ENCODE measurements around the gene YPEL4.

The YPEL4 gene

DNA sequence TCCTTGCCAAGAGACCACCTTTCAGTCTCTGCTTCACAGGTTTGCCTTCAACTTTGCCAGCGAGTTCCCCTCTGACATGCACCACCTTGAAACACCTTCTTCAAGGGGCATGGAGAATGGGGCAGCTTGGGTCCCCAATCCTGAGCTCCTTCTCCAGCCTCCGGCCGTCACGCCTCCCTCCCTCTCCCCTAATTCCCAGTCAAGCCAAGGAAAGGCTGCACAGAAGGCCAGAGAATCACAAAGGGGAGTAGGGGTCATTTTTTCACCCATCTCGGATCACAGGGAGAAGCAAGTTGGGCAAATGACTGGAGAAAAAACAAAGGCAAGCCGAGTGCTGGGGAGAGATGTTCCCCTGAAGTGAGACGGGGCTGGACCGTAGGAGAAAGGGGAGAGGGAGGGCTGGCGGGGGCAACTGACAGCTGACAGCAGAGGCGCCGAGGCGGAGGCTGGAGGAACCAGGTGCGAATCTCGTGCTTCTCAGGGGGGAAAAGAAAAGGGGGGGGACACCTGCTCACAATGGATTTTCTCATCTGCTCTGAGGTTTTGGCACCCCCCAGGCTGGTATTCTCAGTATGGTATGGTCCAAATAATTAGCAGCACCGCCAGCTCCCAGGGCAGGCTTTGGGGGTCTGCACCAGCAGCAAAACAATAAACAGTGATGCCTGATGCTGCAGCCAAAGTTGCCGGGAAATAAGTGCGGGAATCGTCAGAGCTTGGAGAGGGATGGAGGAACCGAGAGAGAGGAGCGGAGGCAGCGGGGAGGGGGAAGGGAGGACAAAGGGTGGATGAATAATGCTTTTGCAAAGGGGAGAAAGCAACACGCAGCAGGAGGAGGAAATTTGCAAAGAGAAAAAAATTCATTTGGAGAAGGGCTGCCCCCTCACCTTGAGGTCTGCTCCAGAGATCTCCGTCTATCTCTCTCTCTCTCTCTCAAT is 644 bp downstream of the YPEL4 start:
- peak; percentile 18 for DNase-seq

GRCh38 chr11:57647960-57648800 is 1.5 kb downstream of the YPEL4 start:
- no peak for DNase-seq

- no peak for DNase-seq
Measured at GRCh38 chr11:57647372-57647771, 2.3 kb downstream of the YPEL4 start.

DNA sequence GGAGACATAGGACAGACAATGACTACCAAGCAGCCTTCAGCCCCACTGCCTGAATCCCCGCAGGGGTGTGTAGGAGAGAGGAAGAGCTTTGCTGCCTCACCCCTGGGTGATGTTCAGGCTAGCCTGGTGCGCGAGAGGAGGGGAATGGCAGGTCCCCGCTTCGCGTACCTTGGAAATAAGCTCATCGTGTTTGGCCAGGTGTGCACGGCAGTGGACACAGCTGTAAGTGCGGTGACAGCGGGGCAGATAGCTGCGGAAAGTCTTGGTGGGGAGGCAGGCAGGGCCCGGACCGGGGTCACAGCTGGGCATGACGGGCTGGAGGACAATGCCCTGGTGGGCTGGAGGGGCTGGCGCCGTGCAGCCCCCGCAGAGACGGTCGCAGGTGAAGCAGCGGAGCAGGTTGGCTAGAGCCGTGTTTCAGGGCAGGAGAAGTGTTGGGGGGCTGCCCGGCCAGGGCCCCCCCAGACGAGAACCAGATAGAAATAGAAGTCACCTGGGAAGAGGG is 2.9 kb downstream of the YPEL4 start:
- DNase-seq, result no peak

GRCh38 chr11:57646194-57646798 is 3.4 kb downstream of the YPEL4 start:
- no peak for DNase-seq

DNA sequence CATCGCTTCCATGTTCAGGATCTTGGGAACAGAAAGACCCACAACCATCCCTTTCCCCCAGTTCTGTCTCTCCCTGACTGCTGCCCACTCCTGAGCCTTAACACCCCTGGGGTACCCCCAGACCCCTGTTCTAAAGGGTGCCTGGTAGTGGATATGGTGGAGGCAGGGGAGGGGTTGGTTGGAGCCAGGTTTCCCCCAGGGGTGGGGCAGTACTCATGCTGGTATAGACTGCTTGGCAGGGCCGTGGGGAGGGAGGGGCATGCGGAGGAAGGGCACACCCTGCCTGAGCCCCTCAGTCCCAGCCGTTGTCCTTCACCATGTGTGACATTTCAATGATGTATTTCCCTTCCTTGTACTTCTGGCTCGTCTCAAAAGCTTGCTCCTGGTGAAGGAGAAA is 4.0 kb downstream of the YPEL4 start:
- DNase-seq, result no peak

- DNase-seq, result peak; percentile 78
Measured at GRCh38 chr11:57644748-57645688, 4.7 kb downstream of the YPEL4 start.

- no peak for DNase-seq
Measured at GRCh38 chr11:57643802-57644201, 5.9 kb downstream of the YPEL4 start.

GRCh38 chr11:57641011-57641807 is 8.5 kb downstream of the YPEL4 start:
- no peak for DNase-seq

GRCh38 chr11:57640068-57640800 is 9.5 kb downstream of the YPEL4 start:
- no peak for DNase-seq

DNA sequence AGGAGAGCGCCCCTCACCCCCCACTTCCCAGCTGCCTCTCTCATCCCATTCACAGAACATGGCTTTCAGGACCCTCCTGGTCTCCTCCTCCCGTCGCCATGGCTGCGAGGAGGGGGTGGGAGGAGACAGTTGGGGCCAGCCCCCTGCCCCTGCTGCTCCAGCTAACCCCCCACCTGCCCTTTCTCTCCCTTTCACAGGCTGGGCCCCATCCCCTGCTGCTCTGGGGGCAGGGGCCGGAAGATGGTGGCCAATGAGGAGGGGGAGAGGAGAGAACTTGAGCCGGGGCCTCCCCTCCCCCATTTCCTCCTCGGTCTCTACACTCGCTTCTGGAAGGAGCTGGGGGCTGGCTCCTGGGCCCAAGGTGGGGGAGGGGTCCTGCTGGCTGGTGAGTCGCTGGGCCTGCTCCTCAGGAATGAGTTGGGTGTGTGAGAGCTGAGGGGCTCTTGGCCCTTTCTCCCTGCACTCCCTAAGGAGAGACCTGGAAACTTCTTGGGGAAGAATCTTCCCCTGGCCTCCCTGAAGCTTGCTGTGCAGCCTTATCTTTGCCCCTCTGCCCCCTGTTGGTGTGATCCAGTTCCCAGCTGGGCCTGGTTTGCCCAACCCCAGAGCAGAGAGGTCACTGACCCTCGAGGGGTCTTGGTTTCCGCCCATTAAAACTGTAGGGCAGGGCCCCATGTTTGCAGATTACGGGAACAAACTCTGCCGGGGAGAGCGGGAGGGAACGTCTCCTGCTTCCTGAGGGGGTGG is 10.2 kb downstream of the YPEL4 start:
- DNase-seq, result no peak

GRCh38 chr11:57638811-57639320 is 10.8 kb downstream of the YPEL4 start:
- DNase-seq, result no peak

DNA sequence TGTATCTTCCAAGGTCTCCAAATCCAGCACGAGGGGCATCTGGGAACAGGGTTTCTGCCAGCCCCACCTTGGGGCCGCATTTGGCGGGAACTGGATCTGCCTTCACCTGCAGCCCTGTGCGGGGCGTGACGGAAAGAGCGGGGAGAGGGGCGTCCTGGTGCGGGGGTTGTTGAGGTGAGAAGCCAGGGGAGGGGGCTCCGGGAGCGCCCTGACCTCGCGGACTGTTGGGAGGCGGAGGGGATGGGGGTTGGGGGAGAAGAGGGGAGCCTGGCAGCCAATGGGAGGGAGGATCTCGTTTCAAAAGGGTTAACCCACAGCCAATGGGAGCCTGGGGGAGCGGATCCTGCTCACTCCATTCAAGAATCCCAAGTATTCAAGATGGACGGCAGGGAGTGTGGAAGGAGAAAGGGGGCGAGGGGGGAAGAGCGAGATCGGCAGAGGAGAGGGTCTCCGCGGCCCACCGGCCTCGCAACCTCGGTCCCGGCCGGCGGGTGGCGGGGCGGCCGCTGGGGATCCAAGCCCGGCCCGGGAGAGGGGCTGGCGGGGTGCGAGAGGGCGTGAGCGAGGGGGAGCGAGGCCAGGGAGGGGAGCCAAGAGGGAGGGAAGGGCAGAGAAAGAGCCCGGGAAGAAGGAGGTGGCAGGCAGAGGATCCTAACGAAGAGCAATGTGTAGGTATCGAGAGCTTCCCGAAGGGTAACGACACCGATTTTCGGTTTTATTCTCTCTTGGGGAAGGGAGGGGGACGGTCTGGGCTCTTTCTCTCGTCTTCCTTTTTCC is 11.5 kb downstream of the YPEL4 start:
- DNase-seq, result no peak

DNA sequence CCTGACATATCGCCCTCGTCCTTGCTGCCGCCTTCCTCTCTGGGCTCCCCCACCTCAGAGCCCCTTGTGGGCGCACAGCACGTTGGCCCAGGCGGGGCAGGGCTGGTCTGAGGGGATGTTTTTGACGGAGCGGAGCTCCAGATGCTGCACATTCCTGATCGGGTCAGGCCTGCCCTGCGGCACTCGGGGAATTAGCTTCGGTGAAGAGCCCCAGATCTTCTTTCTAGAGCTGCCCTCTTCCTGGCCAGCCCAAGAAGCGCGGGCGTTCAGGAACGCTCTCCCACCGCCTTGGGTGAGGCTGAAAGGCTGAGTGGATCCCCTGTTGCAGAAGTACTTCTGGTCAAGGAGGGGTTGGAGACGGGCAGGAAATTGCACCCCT is 12.1 kb downstream of the YPEL4 start:
- no peak for DNase-seq

- no peak for DNase-seq
Measured at GRCh38 chr11:57635246-57635645, 14.5 kb downstream of the YPEL4 start.

GRCh38 chr11:57634311-57634710 is 15.4 kb downstream of the YPEL4 start:
- DNase-seq, result no peak

- no peak for DNase-seq
Measured at GRCh38 chr11:57633394-57634070, 16.2 kb downstream of the YPEL4 start.

DNA sequence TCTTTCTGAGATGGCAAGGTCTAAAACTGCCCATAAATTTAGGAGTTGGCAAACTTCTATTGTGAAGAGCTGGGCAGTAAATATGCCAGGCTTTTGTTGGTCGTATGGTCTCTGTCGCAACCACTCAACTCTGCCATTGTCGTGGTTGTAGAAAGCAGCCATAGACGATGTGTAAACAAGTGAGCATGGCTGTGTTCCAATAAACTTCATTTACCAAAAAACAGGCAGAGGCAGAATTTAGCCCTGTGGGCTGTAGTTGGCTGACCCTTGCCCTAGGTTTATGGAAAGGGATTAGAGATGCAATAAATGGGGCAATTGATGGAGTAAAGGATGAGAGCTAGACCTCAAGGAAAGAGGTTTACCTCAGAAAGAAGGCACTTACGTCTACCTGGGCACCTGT is 17.6 kb downstream of the YPEL4 start:
- DNase-seq, result no peak

All from stimulated activated naive CD4-positive, alpha-beta T cell treated with Interleukin-2 at 50 U/mL for 16 hours (primary cell).